Ascending aorta (tissue), 2 donors: ENCODE measurements around the gene TRIM33. TPM values are rescaled to one million over a fixed set of nuclear protein-coding genes. Genes with fewer than 3 reads are reported as not detected.

Experiments used
- DNase-seq, 2 donors: peaks; one replicate each; pipeline ENCODE4 v3.0.0-alpha.2; 2019; ENCODE audit warnings: low spot score in 2 of 2
- H3K27ac ChIP-seq, 2 donors: fragments of 200-600 bp; sonication (generic); one replicate each; pipeline ENCODE4 v1.5.1; 2016 to 2017; ENCODE audit warnings: mild to moderate bottlenecking in 1 of 2
- H3K27me3 ChIP-seq: fragments of 200-600 bp; sonication (generic); one replicate; pipeline ENCODE4 v1.5.1; 2017
- H3K36me3 ChIP-seq, 2 donors: fragments of 200-600 bp; sonication (generic); one replicate each; pipeline ENCODE4 v1.5.1; 2016
- H3K4me1 ChIP-seq, 2 donors: fragments of 200-600 bp; sonication (generic); one replicate each; pipeline ENCODE4 v1.5.1; 2016 to 2017; ENCODE audit warnings: mild to moderate bottlenecking in 1 of 2
- H3K4me3 ChIP-seq, 2 donors: fragments of 200-600 bp; sonication (generic); one replicate each; pipeline ENCODE4 v1.5.1; 2016 to 2017; ENCODE audit warnings: mild to moderate bottlenecking in 1 of 2
- H3K9me3 ChIP-seq, 2 donors: fragments of 200-600 bp; sonication (generic); one replicate each; pipeline ENCODE4 v1.5.1; 2016
- CTCF ChIP-seq, 3 experiments: fragments of 200-600 bp in 2 of 3; fragments of 450-650 bp in 1 of 3; sonication (generic) in 2 of 3; IDR thresholded peaks; one replicate each; pipeline ENCODE4 v1.5.1; 2016 to 2019; ENCODE audit warnings: antibody characterized with exemption in 3 of 3, mild to moderate bottlenecking in 1 of 3, moderate library complexity in 1 of 3
- intact Hi-C: fragments of 100-400 bp; cut with DNase I; formaldehyde crosslinking; loops from one replicate; pipeline ENCODE4 v1.15.1; 2023
- total RNA-seq: library from RNA; depleted of rRNA; stranded (reverse); fragments of >200 nt; gene quantifications from one replicate; pipeline ENCODE4 v1.1.0, GENCODE V29; 2016

The TRIM33 gene
- total RNA-seq = 42.5 TPM

- intact Hi-C loops = loop anchor here (1.0 to 10.0 kb wide), 7 partner anchors 70 to 699 kb away; partner anchors contain the start of genes AP4B1, BCAS2, DCLRE1B and DENND2C
- H3K27me3 ChIP-seq = no peaks in the 10 kb centered on the region
Measured at GRCh38 chr1:114511032-114511785, at the start of gene TRIM33. TRIM33 (minus strand) TSS chr1:114511203; CDS start chr1:114511076, 127 bp downstream.

DNA sequence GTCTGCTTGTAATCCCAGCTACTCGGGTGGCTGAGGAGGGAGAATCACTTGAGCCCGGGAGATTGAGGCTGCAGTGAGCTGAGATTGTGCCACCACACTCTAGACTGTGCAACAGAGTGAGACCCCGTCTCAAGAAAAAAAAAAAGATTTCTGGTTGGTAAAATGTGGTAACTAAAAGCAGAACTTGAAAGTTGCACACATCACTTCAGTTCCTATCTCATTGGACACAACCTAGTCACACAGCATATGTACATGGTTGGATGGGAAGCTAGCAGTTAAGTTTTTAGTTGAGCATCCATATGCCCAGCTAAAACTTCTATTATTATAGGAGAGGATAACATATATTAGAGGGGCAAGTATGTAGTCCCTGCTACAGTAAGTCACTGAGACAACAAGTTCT is 48.4 kb upstream of the TRIM33 start:
- Histone ChIP-seq H3K9me3 (no peaks in the 10 kb centered on the region), H3K4me3 (no peak overlapping the region), H3K27me3 (no peaks in the 10 kb centered on the region), H3K36me3 (no peaks in the 10 kb centered on the region), H3K4me1 (no peaks in the 10 kb centered on the region), H3K27ac (no peak overlapping the region)
- TF ChIP-seq CTCF (IDR thresholded peaks at IDR 0.05) = no peak
- no peak for DNase-seq
- intact Hi-C loops = no loop called here

More at GRCh38 chr1:114511032-114511785, at the start of gene TRIM33:
- DNase-seq = peak; percentile 39 to 94
- Histone ChIP-seq H3K4me3 (peak within 1 kb of the TSS; percentile 78 to 92), H3K9me3 (no peaks in the 10 kb centered on the region), H3K36me3 (no peaks in the 10 kb centered on the region), H3K27ac (peak within 1 kb of the TSS; percentile 91 to 98), H3K4me1 (peaks cover 0 to 24% of the 10 kb centered on the region in 2 donors)
- TF ChIP-seq CTCF (IDR thresholded peaks at IDR 0.05) = peak in 1 of 3 experiments; percentile 15

DNA sequence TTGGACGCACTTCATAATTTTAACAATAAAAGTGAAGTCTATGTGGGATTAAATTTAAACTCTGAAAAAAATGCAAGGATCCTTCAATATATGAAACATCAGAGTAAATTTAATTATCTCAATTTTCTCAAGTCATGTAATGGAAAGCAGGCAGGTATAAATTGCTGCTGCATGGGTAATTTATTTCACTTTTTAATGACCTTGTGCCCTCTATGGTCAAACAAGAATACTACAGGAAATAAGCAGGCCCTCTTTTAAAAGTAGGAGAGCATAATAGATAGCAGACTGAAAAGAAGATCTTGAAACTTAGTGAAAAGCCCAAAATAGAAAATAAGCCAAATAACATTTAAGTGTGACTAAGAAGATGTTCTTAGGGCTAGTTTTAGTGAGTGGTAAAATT is 47.5 kb upstream of the TRIM33 start:
- H3K4me3 ChIP-seq = no peak overlapping the region
- intact Hi-C loops = no loop called here
- no peaks in the 10 kb centered on the region for H3K9me3 ChIP-seq
- no peak for DNase-seq
- H3K4me1 ChIP-seq = no peaks in the 10 kb centered on the region
- H3K36me3 ChIP-seq = no peaks in the 10 kb centered on the region
- H3K27ac ChIP-seq = no peak overlapping the region
- no peaks in the 10 kb centered on the region for H3K27me3 ChIP-seq
- peak in 1 of 3 experiments; percentile 36 for TF ChIP-seq CTCF (IDR thresholded peaks at IDR 0.05)

DNA sequence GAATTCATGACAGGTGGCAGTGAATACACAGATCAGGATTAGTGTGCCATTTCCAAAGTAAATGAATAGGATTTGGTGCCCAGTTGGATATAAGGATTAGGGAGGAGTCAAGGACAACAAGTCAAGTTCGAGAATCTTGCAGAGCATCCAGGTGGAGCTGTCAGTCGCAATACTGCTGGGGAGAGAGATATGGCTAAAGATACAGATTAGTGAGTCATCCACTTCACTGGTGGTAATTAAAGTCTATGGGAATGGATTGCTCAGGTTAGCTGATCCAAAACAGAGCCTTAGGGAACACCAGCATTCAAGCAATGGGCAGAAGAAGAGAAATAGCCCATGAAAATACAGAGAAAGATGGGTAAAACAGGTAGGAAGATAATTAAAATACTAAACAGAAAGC is 43.6 kb upstream of the TRIM33 start:
- TF ChIP-seq CTCF (IDR thresholded peaks at IDR 0.05) = no peak
- Histone ChIP-seq H3K27me3 (no peaks in the 10 kb centered on the region), H3K4me3 (no peak overlapping the region), H3K9me3 (no peaks in the 10 kb centered on the region), H3K36me3 (no peaks in the 10 kb centered on the region), H3K4me1 (no peaks in the 10 kb centered on the region), H3K27ac (no peak overlapping the region)
- DNase-seq = no peak
- intact Hi-C loops = no loop called here

GRCh38 chr1:114552106-114552639 is 41.2 kb upstream of the TRIM33 start:
- Histone ChIP-seq H3K27ac (no peak overlapping the region), H3K4me1 (no peaks in the 10 kb centered on the region), H3K9me3 (no peaks in the 10 kb centered on the region), H3K36me3 (no peaks in the 10 kb centered on the region), H3K4me3 (no peak overlapping the region), H3K27me3 (no peaks in the 10 kb centered on the region)
- no peak for TF ChIP-seq CTCF (IDR thresholded peaks at IDR 0.05)
- no peak for DNase-seq
- intact Hi-C loops = no loop called here
